PC-3 (cell line): Measurements from ENCODE around the gene RABIF.
"Not testable (repeated sequence)": the region's sequence is repeated elsewhere in the genome, so short reads cannot be mapped to it uniquely, and the experiment has no call there.

ENCODE experiments used
- CTCF ChIP-seq: fragments of 300-600 bp; sonication (generic); conservative IDR thresholded peaks from 2 replicates; pipeline ENCODE4 v1.5.1; 2017; ENCODE audit warnings: antibody characterized with exemption, low read depth, mild to moderate bottlenecking, low read length
- EZH2 ChIP-seq: fragments of 300-600 bp; sonication (generic); IDR thresholded peaks from one replicate; pipeline ENCODE4 v1.6.1; 2017; ENCODE audit warnings: antibody characterized with exemption, mild to moderate bottlenecking, low read length; ENCODE audit not compliant: unreplicated experiment
- EZH2phosphoT487 ChIP-seq: fragments of 300-600 bp; sonication (generic); IDR thresholded peaks from 2 replicates; pipeline ENCODE4 v1.6.1; 2018; ENCODE audit warnings: mild to moderate bottlenecking, antibody characterized with exemption, low read length, borderline replicate concordance

GRCh38 chr1:202829223-202829622 is 59.7 kb downstream of the RABIF start:
- not testable (repeated sequence) for TF ChIP-seq CTCF, EZH2, EZH2phosphoT487
